Kidney (tissue), 14 donors: ENCODE results near the gene SPATA3. TPM values are rescaled to one million over a fixed set of nuclear protein-coding genes. Genes with fewer than 3 reads are reported as not detected.

Experiments
- DNase-seq, 5 donors: peaks; one replicate each; pipeline ENCODE4 v3.0.0-alpha.2; 2013 to 2020
- FAIRE-seq: peaks from 2 replicates; lab custom pipeline; 2012; peaks lifted over from hg19 to GRCh38; lab: Jason Lieb, UNC
- H3K27ac ChIP-seq, 2 donors: one replicate each; pipeline ENCODE4 v1.7.0; 2013; ENCODE audit warnings: low read depth in 2 of 2, low read length in 2 of 2, inconsistent platforms in 1 of 2
- H3K27me3 ChIP-seq: one replicate; pipeline ENCODE4 v1.7.1; 2013; ENCODE audit warnings: low read length, inconsistent platforms; ENCODE audit not compliant: control insufficient read depth, insufficient read depth
- H3K36me3 ChIP-seq, 3 donors: one replicate each; pipeline versions ENCODE4 v1.7.0 to v1.7.1; 2013; ENCODE audit warnings: low read length in 3 of 3, control low read depth in 1 of 3, inconsistent platforms in 1 of 3; ENCODE audit not compliant: insufficient read depth in 3 of 3, control insufficient read depth in 2 of 3
- H3K4me1 ChIP-seq, 3 donors: one replicate each; pipeline versions ENCODE4 v1.7.0 to v1.7.1; 2013; ENCODE audit warnings: low read length in 3 of 3, inconsistent platforms in 1 of 3, low read depth in 1 of 3; ENCODE audit not compliant: control insufficient read depth in 2 of 3, insufficient read depth in 2 of 3
- H3K4me3 ChIP-seq, 3 donors: one replicate each; pipeline versions ENCODE4 v1.7.0 to v1.8.1; 2013; ENCODE audit warnings: low read length in 3 of 3, control low read depth in 1 of 3, inconsistent platforms in 1 of 3
- H3K9ac ChIP-seq, 3 donors: one replicate each; pipeline versions ENCODE4 v1.7.0 to v1.7.1; 2013; ENCODE audit warnings: low read length in 3 of 3, control low read depth in 1 of 3, inconsistent platforms in 1 of 3
- H3K9me3 ChIP-seq, 3 donors: one replicate each; pipeline versions ENCODE4 v1.7.0 to v1.7.1; 2013; ENCODE audit warnings: low read length in 3 of 3, control low read depth in 1 of 3, inconsistent platforms in 1 of 3; ENCODE audit not compliant: control insufficient read depth in 2 of 3, insufficient read depth in 1 of 3
- CTCF ChIP-seq: IDR thresholded peaks from 3 replicates; pipeline ENCODE4 v1.5.1; 2012; ENCODE audit warnings: mild to moderate bottlenecking, moderate library complexity, borderline replicate concordance; ENCODE audit not compliant: insufficient read depth; ENCODE audit errors: extremely low read depth
- intact Hi-C: fragments of 100-400 bp; cut with DNase I; formaldehyde crosslinking; loops from one replicate; pipeline ENCODE4 v1.11.1; 2022
- polyA plus RNA-seq: library from polyadenylated mRNA; stranded (reverse); fragments of 350-450 nt; fragmentation: Illumina TruSeq; extraction: RNeasy Lipid Tissue Mini Kit (QIAGEN cat#74804); gene quantifications from one replicate; pipeline ENCODE4 v1.2.3, GENCODE V29; 2014; ENCODE audit warnings: low read depth, low replicate concordance; ENCODE audit not compliant: insufficient read depth
- total RNA-seq: library from RNA; stranded (reverse); fragmentation: NEBNext Ultra II Directional; extraction: Animal tissue kit (Norgen Biotek cat#: 25700); gene quantifications from one replicate; pipeline ENCODE4 v1.2.1, GENCODE V29; 2021
- donor health status: control.
- donor health status: control.
- donor health status: control.
- donor health status: control.
- donor health status: control.
- donor health status: DM: yes; HTN: yes; CAD: no.
- donor health status: Normal renal cell carcinoma (clear cell type).

SPATA3 gene
- total and polyA plus RNA-seq, 2 donors from 2014 or later = not detected

- intact Hi-C loops = no loop called here
- peak in 1 of 5 donors; percentile 57 for DNase-seq
- H3K27ac ChIP-seq = no peak overlapping the region
- no peak for TF ChIP-seq CTCF
- H3K4me1 ChIP-seq = no peaks in the 10 kb centered on the region
- H3K27me3 ChIP-seq = no peaks in the 10 kb centered on the region
- FAIRE-seq = no peak
- H3K9me3 ChIP-seq = no peaks in the 10 kb centered on the region
- no peaks in the 10 kb centered on the region for H3K36me3 ChIP-seq
- no peak overlapping the region for H3K4me3 ChIP-seq
- H3K9ac ChIP-seq = no peak overlapping the region
These were observed 48.0 kb upstream of the SPATA3 start for GRCh38 chr2:230947908-230948365.

DNA sequence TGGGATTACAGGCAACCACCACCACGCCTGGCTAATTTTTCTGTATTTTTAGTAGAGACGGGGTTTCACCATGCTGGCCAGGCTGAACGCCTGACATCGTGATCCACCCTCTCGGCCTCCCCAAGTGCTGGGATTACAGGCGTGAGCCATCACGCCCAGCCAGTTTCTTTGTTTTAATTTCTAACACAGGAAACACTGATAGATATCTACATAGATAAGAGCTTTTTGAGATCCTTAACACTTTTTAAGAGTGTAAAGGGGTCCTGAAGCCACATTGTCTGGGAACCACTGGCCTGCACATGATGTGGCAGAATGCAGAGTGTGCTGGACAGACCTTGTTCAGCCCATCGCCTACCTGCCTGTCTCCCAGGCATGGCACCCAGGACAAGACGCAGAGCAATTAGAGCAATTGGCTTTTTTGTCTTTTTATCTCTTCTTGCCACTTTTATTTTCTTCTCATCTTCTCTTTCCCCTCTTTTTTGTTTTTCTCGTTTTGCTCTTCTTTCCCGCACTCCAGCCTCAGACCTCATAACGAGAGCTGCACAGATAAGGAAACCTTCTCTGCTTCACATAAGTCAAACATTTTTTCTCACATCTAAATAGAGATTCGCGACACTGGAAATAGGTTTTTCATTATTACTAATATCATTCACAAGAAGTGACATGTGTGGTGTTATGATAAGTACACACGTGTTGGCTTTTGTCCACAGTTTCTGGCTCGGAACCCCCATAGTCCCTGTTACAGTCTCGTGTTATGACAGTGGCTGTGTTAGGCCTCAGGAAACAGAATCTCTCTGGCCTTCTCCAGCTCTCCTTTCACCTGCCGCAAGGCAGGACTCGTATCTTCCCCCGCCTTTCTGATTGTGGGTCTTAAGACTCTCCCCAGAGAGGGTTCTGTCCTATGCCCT is 45.7 kb upstream of the SPATA3 start:
- no peaks in the 10 kb centered on the region for H3K36me3 ChIP-seq
- H3K27me3 ChIP-seq = no peaks in the 10 kb centered on the region
- no peak overlapping the region for H3K9ac ChIP-seq
- no peaks in the 10 kb centered on the region for H3K4me1 ChIP-seq
- DNase-seq (no peak), FAIRE-seq (no peak)
- H3K27ac ChIP-seq = no peak overlapping the region
- H3K9me3 ChIP-seq = no peaks in the 10 kb centered on the region
- no peak overlapping the region for H3K4me3 ChIP-seq
- no peak for TF ChIP-seq CTCF
- intact Hi-C loops = no loop called here

- H3K4me1 ChIP-seq = no peaks in the 10 kb centered on the region
- H3K27ac ChIP-seq = no peak overlapping the region
- no peak overlapping the region for H3K4me3 ChIP-seq
- H3K9ac ChIP-seq = no peak overlapping the region
- DNase-seq = no peak
- no peaks in the 10 kb centered on the region for H3K36me3 ChIP-seq
- H3K27me3 ChIP-seq = no peaks in the 10 kb centered on the region
- H3K9me3 ChIP-seq = no peaks in the 10 kb centered on the region
- no peak for TF ChIP-seq CTCF
- no peak for FAIRE-seq
- intact Hi-C loops = no loop called here
These were observed 45.0 kb upstream of the SPATA3 start for GRCh38 chr2:230950874-230951339.
